Measurements from ENCODE around the gene CDH20. TPM values are rescaled to one million over a fixed set of nuclear protein-coding genes. Genes with fewer than 3 reads are reported as not detected.

CDH20 gene
- total and polyA plus RNA-seq, 2 donors (not counting 1 experiment from before 2014, with no cell fraction given): 0.24 TPM; not detected in 1

- no peak for TF ChIP-seq EZH2 (IDR thresholded peaks at IDR 0.05; ENCODE audit: low read length, missing control alignments)
- TF ChIP-seq, protein P1, sequence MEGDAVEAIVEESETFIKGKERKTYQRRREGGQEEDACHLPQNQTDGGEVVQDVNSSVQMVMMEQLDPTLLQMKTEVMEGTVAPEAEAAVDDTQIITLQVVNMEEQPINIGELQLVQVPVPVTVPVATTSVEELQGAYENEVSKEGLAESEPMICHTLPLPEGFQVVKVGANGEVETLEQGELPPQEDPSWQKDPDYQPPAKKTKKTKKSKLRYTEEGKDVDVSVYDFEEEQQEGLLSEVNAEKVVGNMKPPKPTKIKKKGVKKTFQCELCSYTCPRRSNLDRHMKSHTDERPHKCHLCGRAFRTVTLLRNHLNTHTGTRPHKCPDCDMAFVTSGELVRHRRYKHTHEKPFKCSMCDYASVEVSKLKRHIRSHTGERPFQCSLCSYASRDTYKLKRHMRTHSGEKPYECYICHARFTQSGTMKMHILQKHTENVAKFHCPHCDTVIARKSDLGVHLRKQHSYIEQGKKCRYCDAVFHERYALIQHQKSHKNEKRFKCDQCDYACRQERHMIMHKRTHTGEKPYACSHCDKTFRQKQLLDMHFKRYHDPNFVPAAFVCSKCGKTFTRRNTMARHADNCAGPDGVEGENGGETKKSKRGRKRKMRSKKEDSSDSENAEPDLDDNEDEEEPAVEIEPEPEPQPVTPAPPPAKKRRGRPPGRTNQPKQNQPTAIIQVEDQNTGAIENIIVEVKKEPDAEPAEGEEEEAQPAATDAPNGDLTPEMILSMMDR (conservative IDR thresholded peaks at IDR 0.05 in 1 of 2, IDR thresholded peaks at IDR 0.05 in 1 of 2; ENCODE audit: low read depth in 1 of 2, low read length in 2 of 2): no peak
- Histone ChIP-seq H3K4me2 (ENCODE audit: extremely low read depth, insufficient read depth, low read length) (no peak overlapping the region), H2AFZ (ENCODE audit: low read length) (no peak overlapping the region)
These were observed 198.7 kb downstream of the CDH20 start for GRCh38 chr18:61531891-61532290.

GRCh38 chr18:61535401-61535800, 202.2 kb downstream of the CDH20 start:
- no peak for DNase-seq (ENCODE audit: low read depth in 2 of 2)
- TF ChIP-seq, protein P1 (conservative IDR thresholded peaks at IDR 0.05 in 1 of 2, IDR thresholded peaks at IDR 0.05 in 1 of 2; ENCODE audit: low read depth in 1 of 2, low read length in 2 of 2): no peak
- no peak for TF ChIP-seq EZH2 (IDR thresholded peaks at IDR 0.05; ENCODE audit: low read length, missing control alignments)
- H3K9me3 ChIP-seq (ENCODE audit: control insufficient read depth, insufficient read depth, low read depth, low read length): no peaks in the 10 kb centered on the region

More at GRCh38 chr18:61531891-61532290, 198.7 kb downstream of the CDH20 start:
- H3K27ac ChIP-seq (ENCODE audit: insufficient read depth, low read length): no peak overlapping the region
- no peaks in the 10 kb centered on the region for H3K36me3 ChIP-seq (ENCODE audit: control insufficient read depth, insufficient read depth, low read length)
- no peaks in the 10 kb centered on the region for H3K4me1 ChIP-seq (ENCODE audit: control insufficient read depth, extremely low read depth, insufficient read depth, low read length)
- no peak overlapping the region for H3K9ac ChIP-seq (ENCODE audit: insufficient read depth, low read length)
- no peak overlapping the region for H3K4me3 ChIP-seq (replicated peaks in 1 of 4; ENCODE audit: control extremely low read depth in 1 of 4, insufficient read depth in 1 of 4, low read depth in 3 of 4, low read length in 4 of 4)
- no peaks in the 10 kb centered on the region for H3K9me3 ChIP-seq (ENCODE audit: control insufficient read depth, insufficient read depth, low read depth, low read length)
- H4K20me1 ChIP-seq (ENCODE audit: control insufficient read depth, extremely low read depth, insufficient read depth, low read length): no peaks in the 10 kb centered on the region
- no peak for DNase-seq (ENCODE audit: low read depth in 2 of 2)
- H3K27me3 ChIP-seq (ENCODE audit: control insufficient read depth, insufficient read depth, low read length): no peaks in the 10 kb centered on the region
- H3K79me2 ChIP-seq (ENCODE audit: control insufficient read depth, insufficient read depth, low read length): no peaks in the 10 kb centered on the region

DNA sequence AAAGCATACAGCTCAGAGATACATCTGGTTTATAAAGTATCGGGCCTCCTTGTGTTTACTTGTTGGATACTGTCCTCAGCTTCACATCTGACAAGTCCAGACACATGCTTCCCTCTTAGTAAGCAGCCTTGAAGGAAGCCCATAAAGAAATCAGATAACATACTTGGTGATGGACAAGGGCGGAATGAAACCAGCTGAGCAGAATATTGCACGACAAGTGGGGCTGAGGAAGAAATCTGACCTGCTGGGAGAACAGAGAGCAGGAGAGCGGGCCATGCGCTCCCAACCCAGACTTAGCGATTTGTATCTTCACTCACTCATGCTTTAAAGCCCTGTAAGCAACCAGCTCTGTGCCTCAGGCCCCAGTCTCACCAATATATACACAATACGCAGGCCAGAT, 208.4 kb downstream of the CDH20 start:
- Histone ChIP-seq H3K4me2 (ENCODE audit: extremely low read depth, insufficient read depth, low read length) (no peak overlapping the region), H3K27ac (ENCODE audit: insufficient read depth, low read length) (no peak overlapping the region), H2AFZ (ENCODE audit: low read length) (no peak overlapping the region)

More at GRCh38 chr18:61535401-61535800, 202.2 kb downstream of the CDH20 start:
- Histone ChIP-seq H3K9ac (ENCODE audit: insufficient read depth, low read length) (no peak overlapping the region), H4K20me1 (ENCODE audit: control insufficient read depth, extremely low read depth, insufficient read depth, low read length) (no peaks in the 10 kb centered on the region), H3K27ac (ENCODE audit: insufficient read depth, low read length) (no peak overlapping the region), H3K79me2 (ENCODE audit: control insufficient read depth, insufficient read depth, low read length) (no peaks in the 10 kb centered on the region), H3K36me3 (ENCODE audit: control insufficient read depth, insufficient read depth, low read length) (no peaks in the 10 kb centered on the region), H2AFZ (ENCODE audit: low read length) (no peak overlapping the region), H3K27me3 (ENCODE audit: control insufficient read depth, insufficient read depth, low read length) (no peaks in the 10 kb centered on the region), H3K4me1 (ENCODE audit: control insufficient read depth, extremely low read depth, insufficient read depth, low read length) (no peaks in the 10 kb centered on the region), H3K4me2 (ENCODE audit: extremely low read depth, insufficient read depth, low read length) (no peak overlapping the region), H3K4me3 (replicated peaks in 1 of 4; ENCODE audit: control extremely low read depth in 1 of 4, insufficient read depth in 1 of 4, low read depth in 3 of 4, low read length in 4 of 4) (no peak overlapping the region)

More for the DNA sequence above, 208.4 kb downstream of the CDH20 start:
- Histone ChIP-seq H3K4me3 (replicated peaks in 1 of 4; ENCODE audit: control extremely low read depth in 1 of 4, insufficient read depth in 1 of 4, low read depth in 3 of 4, low read length in 4 of 4) (no peak overlapping the region), H4K20me1 (ENCODE audit: control insufficient read depth, extremely low read depth, insufficient read depth, low read length) (no peaks in the 10 kb centered on the region), H3K9ac (ENCODE audit: insufficient read depth, low read length) (no peak overlapping the region), H3K79me2 (ENCODE audit: control insufficient read depth, insufficient read depth, low read length) (no peaks in the 10 kb centered on the region), H3K36me3 (ENCODE audit: control insufficient read depth, insufficient read depth, low read length) (no peaks in the 10 kb centered on the region), H3K27me3 (ENCODE audit: control insufficient read depth, insufficient read depth, low read length) (no peaks in the 10 kb centered on the region), H3K9me3 (ENCODE audit: control insufficient read depth, insufficient read depth, low read depth, low read length) (no peaks in the 10 kb centered on the region), H3K4me1 (ENCODE audit: control insufficient read depth, extremely low read depth, insufficient read depth, low read length) (no peaks in the 10 kb centered on the region)
- TF ChIP-seq, protein P1 (conservative IDR thresholded peaks at IDR 0.05 in 1 of 2, IDR thresholded peaks at IDR 0.05 in 1 of 2; ENCODE audit: low read depth in 1 of 2, low read length in 2 of 2): no peak
- no peak for TF ChIP-seq EZH2 (IDR thresholded peaks at IDR 0.05; ENCODE audit: low read length, missing control alignments)
- DNase-seq (ENCODE audit: low read depth in 2 of 2): peak in 1 of 2 donors; percentile 27

Measured in fibroblast of lung (primary cell).